Right atrium auricular region (tissue), 2 donors: ENCODE results near the gene PTGES3L. TPM values are rescaled to one million over a fixed set of nuclear protein-coding genes. Genes with fewer than 3 reads are reported as not detected.

Source experiments
- DNase-seq: peaks from one replicate; pipeline ENCODE4 v3.0.0-alpha.2; 2019; ENCODE audit warnings: low spot score
- H3K27ac ChIP-seq, 2 donors: fragments of 200-600 bp; sonication (generic); 1 replicate in 1 of 2; 2 replicates in 1 of 2; pipeline ENCODE4 v1.5.1; 2016 to 2019
- H3K27me3 ChIP-seq, 2 donors: fragments of 200-600 bp; sonication (generic); one replicate each; pipeline versions ENCODE4 v1.5.1 to v1.6.0; 2017 to 2019
- H3K36me3 ChIP-seq: fragments of 200-600 bp; sonication (generic); one replicate; pipeline ENCODE4 v1.5.1; 2016
- H3K4me1 ChIP-seq, 2 donors: fragments of 200-600 bp; sonication (generic); one replicate each; pipeline versions ENCODE4 v1.5.1 to v1.6.0; 2017 to 2019
- H3K4me3 ChIP-seq, 2 donors: fragments of 200-600 bp; sonication (generic); 1 replicate in 1 of 2; 2 replicates in 1 of 2; pipeline ENCODE4 v1.5.1; 2017 to 2019; ENCODE audit warnings: mild to moderate bottlenecking in 1 of 2, moderate library complexity in 1 of 2
- H3K9me3 ChIP-seq, 2 donors: fragments of 200-600 bp; sonication (generic); one replicate each; pipeline ENCODE4 v1.5.1; 2019
- total RNA-seq, 2 donors: library from RNA; depleted of rRNA; stranded (reverse); fragments of >200 nt; gene quantifications; one replicate each; pipeline ENCODE4 v1.1.0, GENCODE V29; 2016
- TF ChIP-seq, protein P1 (sequence below), 2 donors: fragments of 200-600 bp; sonication (generic); IDR thresholded peaks; one replicate each; pipeline ENCODE4 v1.5.1; 2019; ENCODE audit warnings: antibody characterized with exemption in 2 of 2

The PTGES3L gene
- total RNA-seq, result 10 to 100 TPM; 29.6 to 52.3 TPM

DNA sequence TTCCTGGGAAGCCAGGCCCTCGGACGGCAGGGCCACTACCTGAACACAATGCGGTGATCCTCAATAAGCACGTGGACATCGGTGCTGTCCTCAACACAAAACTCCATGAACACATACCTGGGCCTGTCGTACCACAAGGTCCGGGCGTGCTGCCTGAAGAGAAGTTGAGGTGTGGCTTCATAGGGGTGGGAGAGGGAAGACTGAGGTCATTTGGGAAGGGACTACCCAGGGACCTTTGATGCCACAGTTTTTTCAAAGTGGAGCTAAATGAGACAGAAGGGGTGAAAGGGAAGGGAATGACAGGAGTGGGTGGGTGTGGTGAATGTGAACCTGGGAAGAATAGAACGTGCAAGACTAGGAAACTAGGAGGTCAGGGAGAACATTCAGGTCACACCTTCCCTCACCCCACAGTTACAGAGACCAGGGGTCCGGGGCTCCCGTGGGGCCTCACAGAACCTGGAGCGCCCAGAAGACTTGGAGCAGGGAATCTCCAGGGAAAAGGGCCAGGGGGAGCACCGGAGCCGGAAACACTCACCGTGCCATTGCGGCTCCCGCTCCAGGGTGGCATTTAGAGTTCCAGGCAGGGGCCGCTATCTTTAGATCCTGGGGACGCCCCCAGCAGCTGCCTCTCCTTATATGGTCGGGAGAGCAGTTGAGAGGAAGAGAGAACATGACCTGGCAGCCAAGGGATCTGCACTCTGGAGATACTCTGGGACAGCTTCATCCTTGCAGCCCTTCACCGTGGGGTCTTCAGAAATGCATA is at the start of gene PTGES3L:
PTGES3L (minus strand) TSS at position 570 of the 763 bp plus-strand sequence; CDS start at position 543, 27 bp downstream.
- DNase-seq, result no peak
- peak within 1 kb of the TSS; percentile 82 for H3K27ac ChIP-seq
- no peaks in the 10 kb centered on the region for H3K27me3 ChIP-seq
- TF ChIP-seq, protein P1, sequence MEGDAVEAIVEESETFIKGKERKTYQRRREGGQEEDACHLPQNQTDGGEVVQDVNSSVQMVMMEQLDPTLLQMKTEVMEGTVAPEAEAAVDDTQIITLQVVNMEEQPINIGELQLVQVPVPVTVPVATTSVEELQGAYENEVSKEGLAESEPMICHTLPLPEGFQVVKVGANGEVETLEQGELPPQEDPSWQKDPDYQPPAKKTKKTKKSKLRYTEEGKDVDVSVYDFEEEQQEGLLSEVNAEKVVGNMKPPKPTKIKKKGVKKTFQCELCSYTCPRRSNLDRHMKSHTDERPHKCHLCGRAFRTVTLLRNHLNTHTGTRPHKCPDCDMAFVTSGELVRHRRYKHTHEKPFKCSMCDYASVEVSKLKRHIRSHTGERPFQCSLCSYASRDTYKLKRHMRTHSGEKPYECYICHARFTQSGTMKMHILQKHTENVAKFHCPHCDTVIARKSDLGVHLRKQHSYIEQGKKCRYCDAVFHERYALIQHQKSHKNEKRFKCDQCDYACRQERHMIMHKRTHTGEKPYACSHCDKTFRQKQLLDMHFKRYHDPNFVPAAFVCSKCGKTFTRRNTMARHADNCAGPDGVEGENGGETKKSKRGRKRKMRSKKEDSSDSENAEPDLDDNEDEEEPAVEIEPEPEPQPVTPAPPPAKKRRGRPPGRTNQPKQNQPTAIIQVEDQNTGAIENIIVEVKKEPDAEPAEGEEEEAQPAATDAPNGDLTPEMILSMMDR (IDR thresholded peaks at IDR 0.05), result no peak
- no peaks in the 10 kb centered on the region for H3K9me3 ChIP-seq
- no peaks in the 10 kb centered on the region for H3K36me3 ChIP-seq
- peak within 1 kb of the TSS; percentile 79 for H3K4me3 ChIP-seq
- peaks cover 0 to 26% of the 10 kb centered on the region in 2 donors for H3K4me1 ChIP-seq

- TF ChIP-seq, protein P1 (IDR thresholded peaks at IDR 0.05), result no peak
- no peak for DNase-seq
- H3K27ac ChIP-seq, result no peak overlapping the region
- H3K4me1 ChIP-seq, result peaks cover 0 to 12% of the 10 kb centered on the region in 2 donors
- H3K27me3 ChIP-seq, result no peaks in the 10 kb centered on the region
- H3K9me3 ChIP-seq, result no peaks in the 10 kb centered on the region
- H3K4me3 ChIP-seq, result no peak overlapping the region
- H3K36me3 ChIP-seq, result no peaks in the 10 kb centered on the region
These were observed 48.5 kb upstream of the PTGES3L start for GRCh38 chr17:43028221-43028861.

DNA sequence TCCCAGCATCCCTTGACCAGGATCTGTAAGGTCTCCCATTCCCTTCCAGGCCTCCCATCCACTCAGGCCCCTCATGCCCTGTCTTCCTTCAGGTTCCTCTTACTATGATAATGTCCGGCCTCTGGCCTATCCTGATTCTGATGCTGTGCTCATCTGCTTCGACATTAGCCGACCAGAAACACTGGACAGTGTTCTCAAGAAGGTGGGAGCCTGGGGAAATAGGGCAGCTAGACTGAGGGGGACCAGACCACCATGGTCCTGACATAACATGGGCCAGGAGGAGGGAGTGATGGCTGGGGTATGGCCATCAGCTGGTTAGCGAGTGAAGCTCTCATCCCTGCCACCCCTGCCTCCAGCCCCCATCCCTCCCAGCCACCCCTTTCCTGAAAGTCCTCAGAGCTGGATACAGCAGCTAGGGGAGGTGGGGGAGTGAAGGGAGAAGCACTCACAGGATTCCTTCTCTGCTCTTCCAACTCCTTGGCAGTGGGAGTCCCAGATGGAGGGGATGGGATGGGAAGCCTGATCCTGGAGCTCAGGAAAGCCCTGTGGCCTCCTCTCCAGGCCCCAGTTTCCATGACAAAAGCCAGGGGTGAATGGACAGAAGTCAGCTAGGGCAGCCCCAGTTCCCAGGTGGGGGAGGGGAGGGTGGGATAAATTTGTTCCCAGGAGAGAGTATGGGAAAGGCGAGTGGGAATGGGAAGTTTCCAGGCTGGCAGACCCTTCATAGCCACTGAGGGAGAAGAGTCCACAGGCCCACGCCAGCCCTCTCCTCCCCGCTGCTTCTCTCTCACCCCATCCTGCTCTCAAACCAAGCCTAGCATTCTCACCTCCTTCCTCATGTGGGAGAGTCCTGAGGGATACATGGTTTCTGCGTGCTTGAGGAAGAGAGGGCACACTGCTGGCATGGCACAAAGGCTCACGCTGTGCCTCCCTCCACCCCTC is 47.5 kb upstream of the PTGES3L start:
- Histone ChIP-seq H3K27me3 (no peaks in the 10 kb centered on the region), H3K27ac (no peak overlapping the region), H3K4me3 (no peak overlapping the region), H3K9me3 (no peaks in the 10 kb centered on the region), H3K4me1 (peaks cover 0 to 18% of the 10 kb centered on the region in 2 donors), H3K36me3 (no peaks in the 10 kb centered on the region)
- DNase-seq, result no peak
- TF ChIP-seq, protein P1 (IDR thresholded peaks at IDR 0.05), result no peak

DNA sequence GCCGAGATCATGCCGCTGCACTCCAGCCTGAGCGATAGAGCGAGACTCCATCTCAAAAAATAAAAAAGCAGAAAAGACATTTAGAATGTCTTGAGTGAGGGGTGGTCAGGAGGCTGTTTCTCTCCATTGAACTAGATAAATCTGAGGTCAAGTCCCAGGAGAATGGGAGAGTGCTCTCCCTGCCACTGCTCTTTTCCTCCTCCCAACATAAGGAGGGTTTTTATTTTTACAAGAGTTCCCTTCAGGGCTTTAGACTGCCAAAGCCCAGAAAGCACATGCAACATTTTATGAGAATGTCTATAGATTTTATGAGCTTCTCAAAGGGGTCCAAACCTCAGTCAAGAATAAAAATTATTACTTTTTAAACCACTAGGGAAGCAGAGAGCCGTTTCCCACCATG is 46.7 kb upstream of the PTGES3L start:
- Histone ChIP-seq H3K27ac (no peak overlapping the region), H3K36me3 (no peaks in the 10 kb centered on the region), H3K9me3 (no peaks in the 10 kb centered on the region), H3K4me1 (peaks cover 0 to 19% of the 10 kb centered on the region in 2 donors), H3K27me3 (no peaks in the 10 kb centered on the region), H3K4me3 (no peak overlapping the region)
- no peak for DNase-seq
- TF ChIP-seq, protein P1 (IDR thresholded peaks at IDR 0.05), result no peak

DNA sequence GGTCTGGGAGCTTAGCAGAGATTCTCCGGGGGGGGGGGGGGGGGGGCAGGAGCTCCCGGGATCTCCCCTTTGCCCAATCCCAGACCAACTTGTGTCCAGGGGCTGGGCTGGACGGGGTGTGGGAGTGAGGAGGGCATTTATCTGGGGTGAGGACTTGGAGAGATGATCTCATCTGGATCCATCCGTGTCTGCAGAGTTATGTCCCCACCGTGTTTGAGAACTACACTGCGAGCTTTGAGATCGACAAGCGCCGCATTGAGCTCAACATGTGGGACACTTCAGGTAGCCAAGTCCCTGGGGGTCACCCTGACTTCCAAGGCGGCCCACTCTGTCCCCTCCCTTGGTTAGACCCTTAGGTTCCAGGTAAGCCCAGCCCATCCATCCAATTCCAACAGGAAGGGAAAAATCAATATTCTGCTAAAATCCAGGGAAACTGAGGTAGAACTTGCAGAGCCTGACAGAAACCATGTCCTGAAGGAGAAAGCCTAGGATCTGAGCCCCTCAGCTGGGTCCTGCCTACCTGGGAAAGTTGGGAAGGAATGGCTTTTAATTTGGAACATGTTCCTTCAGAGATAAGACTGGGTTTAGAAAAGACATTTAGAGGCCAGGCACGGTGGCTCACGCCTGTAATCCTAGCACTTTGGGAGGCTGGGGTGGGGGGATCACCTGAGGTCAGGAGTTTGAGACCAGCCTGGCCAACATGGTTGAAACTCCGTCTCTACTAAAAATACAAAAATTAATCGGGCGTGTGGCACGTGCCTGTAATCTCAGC is 46.1 kb upstream of the PTGES3L start:
- H3K27ac ChIP-seq, result peak overlapping the region in 1 of 2 donors; percentile 31
- TF ChIP-seq, protein P1 (IDR thresholded peaks at IDR 0.05), result no peak
- DNase-seq, result no peak
- H3K4me3 ChIP-seq, result peak overlapping the region in 1 of 2 donors; percentile 65
- H3K9me3 ChIP-seq, result no peaks in the 10 kb centered on the region
- H3K36me3 ChIP-seq, result no peaks in the 10 kb centered on the region
- peaks cover 0 to 20% of the 10 kb centered on the region in 2 donors for H3K4me1 ChIP-seq
- H3K27me3 ChIP-seq, result no peaks in the 10 kb centered on the region
